HEK293 (cell line): ENCODE results near the gene MUSTN1.

ENCODE experiments used
- CTCF ChIA-PET: fragments of 350-600 bp; formaldehyde crosslinking; extraction: SDS; loops from one replicate; lab custom pipeline; 2021; ENCODE audit warnings: antibody characterized with exemption; lab: Yijun Ruan, JAX
- POLR2A ChIA-PET: fragments of 300-600 bp; formaldehyde crosslinking; extraction: SDS; loops from one replicate; lab custom pipeline; 2020; ENCODE audit warnings: antibody characterized with exemption, inconsistent platforms; lab: Yijun Ruan, JAX
- H3K27ac ChIP-seq: fragments of 200-500 bp; sonication (Bioruptor generic); 2 replicates; pipeline ENCODE4 v1.5.1; 2014; ENCODE audit warnings: low read depth, low read length, control low read depth, inconsistent platforms; ENCODE audit errors: extremely low read depth
- H3K36me3 ChIP-seq, 2 experiments: fragments of 200-500 bp in 1 of 2; sonication (Bioruptor generic) in 1 of 2; 1 replicate in 1 of 2; 2 replicates in 1 of 2; pipeline ENCODE4 v1.5.1; 2014 to 2017; ENCODE audit warnings: inconsistent platforms in 2 of 2, low read length in 2 of 2; ENCODE audit not compliant: control insufficient read depth in 2 of 2, insufficient read depth in 1 of 2
- H3K4me1 ChIP-seq: fragments of 200-500 bp; sonication (Bioruptor generic); 2 replicates; pipeline ENCODE4 v1.5.1; 2014; ENCODE audit warnings: mild to moderate bottlenecking, low read length, inconsistent platforms; ENCODE audit not compliant: control insufficient read depth, insufficient read depth
- H3K4me3 ChIP-seq: 2 replicates; pipeline ENCODE4 v1.5.1; 2011; ENCODE audit warnings: low read depth, mild to moderate bottlenecking, control low read depth, low read length, moderate library complexity
- H3K9me3 ChIP-seq: fragments of 200-500 bp; sonication (Bioruptor generic); 2 replicates; pipeline ENCODE4 v1.5.1; 2014; ENCODE audit warnings: low read depth, low read length, inconsistent platforms; ENCODE audit not compliant: control insufficient read depth, insufficient read depth
- BCL11A ChIP-seq: fragments of 450-650 bp; formaldehyde crosslinking; IDR thresholded peaks from 2 replicates; pipeline ENCODE4 v1.5.1; 2016; ENCODE audit warnings: low read depth, missing biosample characterization, missing genetic modification characterization
- KLF17 ChIP-seq: fragments of 450-650 bp; formaldehyde crosslinking; IDR thresholded peaks from 2 replicates; pipeline ENCODE4 v1.5.1; 2016; ENCODE audit warnings: missing biosample characterization, missing genetic modification characterization
- PRDM4 ChIP-seq: fragments of 450-650 bp; formaldehyde crosslinking; IDR thresholded peaks from 2 replicates; pipeline ENCODE4 v1.5.1; 2017; ENCODE audit warnings: missing biosample characterization, missing genetic modification characterization
- RBAK ChIP-seq: fragments of 450-650 bp; formaldehyde crosslinking; IDR thresholded peaks from 2 replicates; pipeline ENCODE4 v1.5.1; 2016; ENCODE audit warnings: missing biosample characterization, missing genetic modification characterization
- SALL2 ChIP-seq: fragments of 450-650 bp; formaldehyde crosslinking; IDR thresholded peaks from 2 replicates; pipeline ENCODE4 v1.5.0; 2017; ENCODE audit warnings: missing biosample characterization, mild to moderate bottlenecking, missing genetic modification characterization, borderline replicate concordance
- SP7 ChIP-seq: fragments of 450-650 bp; formaldehyde crosslinking; IDR thresholded peaks from 2 replicates; pipeline ENCODE4 v1.5.1; 2016; ENCODE audit warnings: missing biosample characterization, missing genetic modification characterization
- ZBTB8A ChIP-seq: fragments of 450-650 bp; formaldehyde crosslinking; IDR thresholded peaks from 2 replicates; pipeline ENCODE4 v1.5.1; 2016; ENCODE audit warnings: missing biosample characterization, missing genetic modification characterization
- ZNF140 ChIP-seq: fragments of 450-650 bp; formaldehyde crosslinking; IDR thresholded peaks from 2 replicates; pipeline ENCODE4 v1.5.1; 2016; ENCODE audit warnings: missing biosample characterization, missing genetic modification characterization
- ZNF16 ChIP-seq: fragments of 450-650 bp; formaldehyde crosslinking; IDR thresholded peaks from 2 replicates; pipeline ENCODE4 v1.5.1; 2016; ENCODE audit warnings: low read depth, missing biosample characterization, missing genetic modification characterization
- ZNF24 ChIP-seq: fragments of 450-650 bp; formaldehyde crosslinking; IDR thresholded peaks from 2 replicates; pipeline ENCODE4 v1.5.1; 2016; ENCODE audit warnings: missing biosample characterization, missing genetic modification characterization
- ZNF26 ChIP-seq: fragments of 450-650 bp; formaldehyde crosslinking; IDR thresholded peaks from 2 replicates; pipeline ENCODE4 v1.5.1; 2016; ENCODE audit warnings: missing biosample characterization, missing genetic modification characterization
- ZNF311 ChIP-seq: fragments of 450-650 bp; formaldehyde crosslinking; IDR thresholded peaks from 2 replicates; pipeline ENCODE4 v1.5.1; 2017; ENCODE audit warnings: missing biosample characterization, missing genetic modification characterization, borderline replicate concordance
- ZNF394 ChIP-seq: fragments of 450-650 bp; formaldehyde crosslinking; IDR thresholded peaks from 2 replicates; pipeline ENCODE4 v1.5.1; 2016; ENCODE audit warnings: missing biosample characterization, missing genetic modification characterization, mild to moderate bottlenecking, moderate library complexity, borderline replicate concordance
- ZNF558 ChIP-seq: fragments of 450-650 bp; formaldehyde crosslinking; IDR thresholded peaks from 2 replicates; pipeline ENCODE4 v1.5.1; 2016; ENCODE audit warnings: missing biosample characterization, missing genetic modification characterization
- ZNF621 ChIP-seq: fragments of 450-650 bp; formaldehyde crosslinking; IDR thresholded peaks from 2 replicates; pipeline ENCODE4 v1.5.1; 2017; ENCODE audit warnings: missing biosample characterization, missing genetic modification characterization
- ZNF639 ChIP-seq: fragments of 450-650 bp; formaldehyde crosslinking; IDR thresholded peaks from 2 replicates; pipeline ENCODE4 v1.5.1; 2016; ENCODE audit warnings: missing biosample characterization, missing genetic modification characterization
- ZNF768 ChIP-seq: fragments of 450-650 bp; formaldehyde crosslinking; IDR thresholded peaks from 2 replicates; pipeline ENCODE4 v1.5.1; 2018; ENCODE audit warnings: missing biosample characterization, mild to moderate bottlenecking, missing genetic modification characterization
- ZNF837 ChIP-seq: fragments of 450-650 bp; formaldehyde crosslinking; IDR thresholded peaks from 2 replicates; pipeline ENCODE4 v1.5.1; 2016; ENCODE audit warnings: missing biosample characterization, missing genetic modification characterization
- ZNF843 ChIP-seq: fragments of 450-650 bp; formaldehyde crosslinking; IDR thresholded peaks from 2 replicates; pipeline ENCODE4 v1.5.1; 2016; ENCODE audit warnings: missing biosample characterization, missing genetic modification characterization
- ZSCAN16 ChIP-seq: fragments of 450-650 bp; formaldehyde crosslinking; IDR thresholded peaks from 2 replicates; pipeline ENCODE4 v1.5.1; 2016; ENCODE audit warnings: missing biosample characterization, missing genetic modification characterization
- ZSCAN18 ChIP-seq: fragments of 450-650 bp; formaldehyde crosslinking; IDR thresholded peaks from 2 replicates; pipeline ENCODE4 v1.5.1; 2016; ENCODE audit warnings: missing biosample characterization, missing genetic modification characterization
- ZSCAN30 ChIP-seq: fragments of 450-650 bp; IDR thresholded peaks from 2 replicates; pipeline ENCODE4 v1.5.1; 2018; ENCODE audit warnings: missing biosample characterization, mild to moderate bottlenecking, missing genetic modification characterization, moderate library complexity
- ZSCAN4 ChIP-seq: fragments of 450-650 bp; formaldehyde crosslinking; IDR thresholded peaks from 2 replicates; pipeline ENCODE4 v1.5.1; 2017; ENCODE audit warnings: missing biosample characterization, missing genetic modification characterization

Gene MUSTN1

GRCh38 chr3:52834871-52835501, at the start of gene MUSTN1:
MUSTN1 (minus strand) TSS chr3:52835019; CDS start chr3:52834948, 71 bp downstream.
- H3K36me3 ChIP-seq: peaks cover 0 to 24% of the 10 kb centered on the region in 2 experiments; a peak in 1 of 3 replicates
- no peak within 1 kb of the TSS for H3K27ac ChIP-seq
- TF ChIP-seq ZNF843 (tag by site-specific recombination) (no peak), ZSCAN4 (tag by site-specific recombination) (0 out of 2 replicates have a peak, but pooled peaks have one; percentile 4), ZBTB8A (no peak), ZSCAN30 (tag by site-specific recombination) (no peak)
- CTCF ChIA-PET: interaction anchor here (1.1 to 2.0 kb wide), 2 partner anchors 10 to 14 kb away, joined by 3 to 4 read pairs; no protein-coding TSS in a partner anchor
- no peaks in the 10 kb centered on the region for H3K9me3 ChIP-seq
- peaks cover 12% of the 10 kb centered on the region; the same call in 1 of the 2 replicates for H3K4me1 ChIP-seq
- no peak within 1 kb of the TSS for H3K4me3 ChIP-seq
- POLR2A ChIA-PET: interaction anchor here (0.7 kb wide), 1 partner anchor 77 kb away, joined by 8 read pairs; no protein-coding TSS in a partner anchor

GRCh38 chr3:52882377-52882776, 47.6 kb upstream of the MUSTN1 start:
- no peaks in the 10 kb centered on the region for H3K4me1 ChIP-seq
- no peak overlapping the region for H3K27ac ChIP-seq
- H3K4me3 ChIP-seq: no peak overlapping the region
- ChIA-PET POLR2A (no interaction called here), CTCF (no interaction called here)
- TF ChIP-seq PRDM4 (tag by site-specific recombination): no peak
- no peak for TF ChIP-seq BCL11A (tag by site-specific recombination)
- TF ChIP-seq ZNF621 (tag by site-specific recombination): no peak
- no peak for TF ChIP-seq ZNF558
- TF ChIP-seq RBAK (tag by site-specific recombination): no peak
- TF ChIP-seq ZNF16 (tag by site-specific recombination): no peak
- TF ChIP-seq ZNF837: no peak
- TF ChIP-seq ZNF639 (tag by site-specific recombination): no peak
- TF ChIP-seq ZSCAN16 (tag by site-specific recombination): no peak
- no peak for TF ChIP-seq SP7
- TF ChIP-seq SALL2 (tag by site-specific recombination): no peak
- TF ChIP-seq ZNF394: no peak
- TF ChIP-seq ZNF24: no peak
- TF ChIP-seq ZNF140 (tag by site-specific recombination): no peak
- TF ChIP-seq ZNF26 (tag by site-specific recombination): no peak
- no peak for TF ChIP-seq ZNF311 (tag by site-specific recombination)
- no peak for TF ChIP-seq ZSCAN18 (tag by site-specific recombination)
- no peak for TF ChIP-seq KLF17
- TF ChIP-seq ZNF768 (tag by site-specific recombination): no peak
- H3K36me3 ChIP-seq: peaks cover 0 to 20% of the 10 kb centered on the region in 2 experiments; a peak in 1 of 3 replicates
- no peaks in the 10 kb centered on the region for H3K9me3 ChIP-seq
